OCI-LY3 (cell line): ENCODE data around the gene MARCHF11.

Experiments used
- H2AFZ ChIP-seq: fragments of 200-600, 300-600 bp; shearing (Covaris generic); 2 replicates; pipeline ENCODE4 v1.6.0; 2014; ENCODE audit warnings: antibody characterized with exemption, low read depth, low read length
- H3K27ac ChIP-seq: fragments of 200-600, 300-600 bp; sonication (generic); 2 replicates; pipeline ENCODE4 v1.5.1; 2014; ENCODE audit warnings: mild to moderate bottlenecking, low read length, moderate library complexity, mixed read lengths
- H3K27me3 ChIP-seq: fragments of 200-600, 300-600 bp; sonication (generic); 2 replicates; pipeline ENCODE4 v1.6.1; 2014; ENCODE audit warnings: low read depth, low read length, mixed read lengths
- H3K36me3 ChIP-seq: fragments of 200-600, 300-600 bp; sonication (generic); replicated peaks from 2 replicates; pipeline ENCODE3; 2014; ENCODE audit warnings: low read depth, low read length, mixed read lengths
- H3K4me1 ChIP-seq: fragments of 300-600, 200-600 bp; sonication (generic); 2 replicates; pipeline ENCODE4 v1.6.1; 2014; ENCODE audit warnings: low read length, mixed read lengths
- H3K4me2 ChIP-seq: fragments of 200-600, 300-600 bp; sonication (generic); 2 replicates; pipeline ENCODE4 v1.6.1; 2014; ENCODE audit warnings: low read length, mixed read lengths
- H3K4me3 ChIP-seq: fragments of 300-600, 200-600 bp; sonication (generic); 2 replicates; pipeline ENCODE4 v1.5.1; 2014; ENCODE audit warnings: antibody characterized with exemption, mild to moderate bottlenecking, low read length, moderate library complexity
- H3K79me2 ChIP-seq: fragments of 300-600, 200-600 bp; shearing (Covaris generic); 2 replicates; pipeline ENCODE4 v1.6.1; 2014; ENCODE audit warnings: mild to moderate bottlenecking, low read length, mixed read lengths
- H3K9ac ChIP-seq: fragments of 300-600, 200-600 bp; shearing (Covaris generic); 2 replicates; pipeline ENCODE4 v1.6.0; 2014; ENCODE audit warnings: mild to moderate bottlenecking, low read length, moderate library complexity
- H3K9me3 ChIP-seq: fragments of 200-600, 300-600 bp; shearing (Covaris generic); 2 replicates; pipeline ENCODE4 v1.6.1; 2014; ENCODE audit warnings: low read length, mixed read lengths; ENCODE audit not compliant: insufficient read depth
- H4K20me1 ChIP-seq: fragments of 200-600, 300-600 bp; sonication (generic); 2 replicates; pipeline ENCODE4 v1.6.1; 2016; ENCODE audit warnings: low read length, mixed read lengths; ENCODE audit not compliant: insufficient read depth
- EZH2phosphoT487 ChIP-seq: fragments of 200-600 bp; shearing (Covaris generic); IDR thresholded peaks from 2 replicates; pipeline ENCODE4 v1.6.1; 2018; ENCODE audit warnings: antibody characterized with exemption, mixed run types, low read depth
- TF ChIP-seq, protein P1 (sequence below): fragments of 200-600, 300-600 bp; sonication (generic); IDR thresholded peaks from 2 replicates; pipeline ENCODE4 v1.5.1; 2014; ENCODE audit warnings: antibody characterized with exemption, low read length, low read depth

Gene MARCHF11

DNA sequence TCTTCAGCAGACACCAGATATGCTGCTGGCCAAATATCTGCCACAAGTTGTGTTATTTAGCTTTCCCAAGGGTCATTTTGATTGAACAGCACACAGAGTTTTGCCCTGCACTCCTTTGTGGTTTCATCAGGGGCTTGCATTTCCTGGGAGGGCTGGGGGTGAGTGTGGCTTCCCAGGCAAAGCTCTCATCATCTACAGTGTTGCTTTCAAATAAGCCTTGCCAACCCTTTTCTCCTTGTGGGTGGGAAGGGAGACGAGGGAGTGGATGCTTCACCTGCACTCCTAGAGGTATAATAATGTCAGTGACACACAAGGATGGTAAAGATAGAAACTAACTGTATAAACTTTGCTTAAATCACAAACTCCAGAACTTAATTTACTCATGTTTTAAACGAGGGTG, 107.0 kb downstream of the MARCHF11 start:
- no peaks in the 10 kb centered on the region for H3K36me3 ChIP-seq
- peaks cover 4% of the 10 kb centered on the region; the same call in 1 of the 2 replicates for H3K27me3 ChIP-seq
- H3K4me1 ChIP-seq, result peaks cover 3% of the 10 kb centered on the region
- 0 out of 2 replicates have a peak, but pooled peaks cover 8% of the 10 kb centered on the region for H3K9me3 ChIP-seq
- H3K9ac ChIP-seq, result no peak overlapping the region
- H3K4me2 ChIP-seq, result no peak overlapping the region
- H3K27ac ChIP-seq, result no peak overlapping the region
- no peaks in the 10 kb centered on the region for H4K20me1 ChIP-seq
- no peak overlapping the region for H3K4me3 ChIP-seq
- no peak for TF ChIP-seq EZH2phosphoT487
- TF ChIP-seq, protein P1, sequence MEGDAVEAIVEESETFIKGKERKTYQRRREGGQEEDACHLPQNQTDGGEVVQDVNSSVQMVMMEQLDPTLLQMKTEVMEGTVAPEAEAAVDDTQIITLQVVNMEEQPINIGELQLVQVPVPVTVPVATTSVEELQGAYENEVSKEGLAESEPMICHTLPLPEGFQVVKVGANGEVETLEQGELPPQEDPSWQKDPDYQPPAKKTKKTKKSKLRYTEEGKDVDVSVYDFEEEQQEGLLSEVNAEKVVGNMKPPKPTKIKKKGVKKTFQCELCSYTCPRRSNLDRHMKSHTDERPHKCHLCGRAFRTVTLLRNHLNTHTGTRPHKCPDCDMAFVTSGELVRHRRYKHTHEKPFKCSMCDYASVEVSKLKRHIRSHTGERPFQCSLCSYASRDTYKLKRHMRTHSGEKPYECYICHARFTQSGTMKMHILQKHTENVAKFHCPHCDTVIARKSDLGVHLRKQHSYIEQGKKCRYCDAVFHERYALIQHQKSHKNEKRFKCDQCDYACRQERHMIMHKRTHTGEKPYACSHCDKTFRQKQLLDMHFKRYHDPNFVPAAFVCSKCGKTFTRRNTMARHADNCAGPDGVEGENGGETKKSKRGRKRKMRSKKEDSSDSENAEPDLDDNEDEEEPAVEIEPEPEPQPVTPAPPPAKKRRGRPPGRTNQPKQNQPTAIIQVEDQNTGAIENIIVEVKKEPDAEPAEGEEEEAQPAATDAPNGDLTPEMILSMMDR, result no peak
- no peaks in the 10 kb centered on the region for H3K79me2 ChIP-seq
- no peak overlapping the region for H2AFZ ChIP-seq

DNA sequence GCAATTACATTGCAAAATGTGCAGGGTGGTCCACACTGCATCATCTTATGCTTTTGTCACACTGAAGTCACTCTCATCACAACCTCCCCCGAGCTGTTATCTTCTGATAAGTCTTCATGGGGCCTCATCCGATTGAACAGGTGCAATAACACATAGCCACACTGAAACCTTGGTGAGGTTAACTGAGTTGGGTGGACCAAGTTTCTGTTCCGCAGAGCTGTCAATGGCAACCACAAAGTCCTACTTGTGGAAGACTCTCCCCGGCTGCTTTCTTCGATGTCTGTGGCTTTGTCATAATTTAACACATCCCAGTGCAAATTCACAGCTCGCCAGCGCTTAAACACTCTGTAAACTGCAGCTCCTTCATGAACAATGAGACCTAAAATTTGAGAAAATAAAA, 112.2 kb downstream of the MARCHF11 start:
- TF ChIP-seq, protein P1, result no peak
- no peak for TF ChIP-seq EZH2phosphoT487
- Histone ChIP-seq H3K27ac (no peak overlapping the region), H3K36me3 (no peaks in the 10 kb centered on the region), H3K4me3 (no peak overlapping the region), H2AFZ (no peak overlapping the region), H3K79me2 (no peaks in the 10 kb centered on the region), H3K9ac (no peak overlapping the region), H3K9me3 (0 out of 2 replicates have a peak, but pooled peaks cover 8% of the 10 kb centered on the region), H3K27me3 (peaks cover 4% of the 10 kb centered on the region; the same call in 1 of the 2 replicates), H3K4me1 (peaks cover 21% of the 10 kb centered on the region), H3K4me2 (peak overlapping the region; percentile 22; the same call in 1 of the 2 replicates), H4K20me1 (no peaks in the 10 kb centered on the region)

- Histone ChIP-seq H3K36me3 (no peaks in the 10 kb centered on the region), H3K9ac (no peak overlapping the region), H3K27me3 (peaks cover 4% of the 10 kb centered on the region; the same call in 1 of the 2 replicates), H2AFZ (no peak overlapping the region), H3K79me2 (no peaks in the 10 kb centered on the region), H3K4me2 (peak overlapping the region; percentile 44; the same call in 1 of the 2 replicates), H3K27ac (no peak overlapping the region), H3K4me1 (peaks cover 21% of the 10 kb centered on the region), H3K9me3 (0 out of 2 replicates have a peak, but pooled peaks cover 8% of the 10 kb centered on the region), H4K20me1 (no peaks in the 10 kb centered on the region), H3K4me3 (no peak overlapping the region)
- TF ChIP-seq EZH2phosphoT487, result no peak
- TF ChIP-seq, protein P1, result no peak
These were observed 112.8 kb downstream of the MARCHF11 start for GRCh38 chr5:16066810-16067209.

- TF ChIP-seq, protein P1, result no peak
- no peak for TF ChIP-seq EZH2phosphoT487
- H3K27ac ChIP-seq, result no peak overlapping the region
- H3K4me2 ChIP-seq, result peak overlapping the region; percentile 44; the same call in 1 of the 2 replicates
- 0 out of 2 replicates have a peak, but pooled peaks cover 8% of the 10 kb centered on the region for H3K9me3 ChIP-seq
- H2AFZ ChIP-seq, result no peak overlapping the region
- H3K79me2 ChIP-seq, result no peaks in the 10 kb centered on the region
- no peak overlapping the region for H3K4me3 ChIP-seq
- no peak overlapping the region for H3K9ac ChIP-seq
- H3K27me3 ChIP-seq, result peaks cover 4% of the 10 kb centered on the region; the same call in 1 of the 2 replicates
- no peaks in the 10 kb centered on the region for H3K36me3 ChIP-seq
- peaks cover 21% of the 10 kb centered on the region for H3K4me1 ChIP-seq
- H4K20me1 ChIP-seq, result no peaks in the 10 kb centered on the region
These were observed 113.3 kb downstream of the MARCHF11 start for GRCh38 chr5:16066320-16066719.
